HAP-1 (cell line): ENCODE data around the gene BTF3.
"Not testable (repeated sequence)": the region's sequence is repeated elsewhere in the genome, so short reads cannot be mapped to it uniquely, and the experiment has no call there.

Experiments
- DNase-seq, 2 experiments: peaks; one replicate each; pipeline ENCODE4 v3.0.0-alpha.2; 2016 to 2020; ENCODE audit warnings: low spot score in 2 of 2
- H3K27me3 ChIP-seq: fragments of 250-450 bp; sonication (Bioruptor Pico); 2 replicates; pipeline ENCODE4 v1.5.1; 2020; ENCODE audit warnings: low read depth, mild to moderate bottlenecking, moderate library complexity
- H3K36me3 ChIP-seq: fragments of 250-450 bp; sonication (Bioruptor Pico); replicated peaks from 2 replicates; pipeline ENCODE4 v1.5.1; 2020; ENCODE audit warnings: mild to moderate bottlenecking
- H3K4me1 ChIP-seq: fragments of 250-450 bp; sonication (Bioruptor Pico); 2 replicates; pipeline ENCODE4 v1.5.1; 2020; ENCODE audit warnings: mild to moderate bottlenecking
- H3K4me3 ChIP-seq: fragments of 250-450 bp; sonication (Bioruptor Pico); 2 replicates; pipeline ENCODE4 v1.5.1; 2020; ENCODE audit warnings: mild to moderate bottlenecking, moderate library complexity
- H3K9me3 ChIP-seq: fragments of 250-450 bp; sonication (Bioruptor Pico); 2 replicates; pipeline ENCODE4 v1.5.1; 2020; ENCODE audit warnings: mild to moderate bottlenecking, moderate library complexity
- in situ Hi-C: fragments of 300-500 bp; cut with MboI; formaldehyde crosslinking; loops from 3 replicates; pipeline ENCODE4 v1.14.3; 2020; ENCODE audit warnings: low sequenced_read_pairs, inconsistent platforms, mixed read lengths

Gene BTF3

DNA sequence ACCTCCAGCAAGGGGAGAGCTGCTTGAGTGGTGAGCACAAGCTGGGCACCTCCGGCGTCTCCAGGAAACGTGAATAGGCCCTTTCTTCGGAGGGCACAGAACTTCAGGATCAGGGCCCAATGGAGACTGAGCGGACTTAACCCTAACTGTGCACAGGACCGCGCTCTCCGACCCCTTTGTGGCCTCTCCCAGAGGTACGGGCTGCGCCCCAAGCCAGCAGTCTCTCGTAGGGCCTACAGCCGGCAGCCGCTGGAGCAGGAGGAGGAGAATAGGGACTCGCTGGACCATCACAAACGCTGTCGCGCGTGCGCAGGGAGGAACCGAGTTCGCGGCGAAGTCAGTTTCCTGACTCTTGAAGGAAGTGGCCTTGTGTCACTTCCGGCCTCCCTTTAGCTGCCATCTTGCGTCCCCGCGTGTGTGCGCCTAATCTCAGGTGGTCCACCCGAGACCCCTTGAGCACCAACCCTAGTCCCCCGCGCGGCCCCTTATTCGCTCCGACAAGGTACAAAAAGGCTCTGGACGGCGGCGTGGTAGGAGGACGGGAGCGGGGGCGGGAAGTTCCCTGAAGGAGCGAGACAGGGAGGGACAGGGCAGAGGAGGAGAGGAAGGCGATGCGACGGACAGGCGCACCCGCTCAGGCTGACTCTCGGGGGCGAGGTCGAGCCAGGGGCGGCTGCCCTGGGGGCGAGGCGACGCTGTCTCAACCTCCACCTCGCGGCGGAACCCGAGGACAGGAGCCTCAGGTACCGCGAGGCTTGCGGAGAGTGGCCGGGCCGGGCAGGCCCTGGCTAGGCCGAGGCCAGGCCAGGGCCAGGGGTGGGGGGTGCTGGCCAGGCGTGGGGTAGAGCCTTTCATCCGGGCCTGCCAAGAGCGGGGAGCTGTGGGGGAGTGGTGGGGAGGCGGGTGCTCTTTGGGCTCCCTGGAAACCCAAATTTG, at the start of gene BTF3:
BTF3 (plus strand) TSS at position 386 of the 936 bp plus-strand sequence; CDS start at position 612, 226 bp downstream.
- in situ Hi-C loops: no loop called here
- DNase-seq: peak; percentile 95 to 96
- peaks cover 39% of the 10 kb centered on the region for H3K36me3 ChIP-seq
- H3K4me1 ChIP-seq: peaks cover 19% of the 10 kb centered on the region
- no peaks in the 10 kb centered on the region for H3K9me3 ChIP-seq
- H3K27me3 ChIP-seq: no peaks in the 10 kb centered on the region
- H3K4me3 ChIP-seq: peak within 1 kb of the TSS; percentile 94

DNA sequence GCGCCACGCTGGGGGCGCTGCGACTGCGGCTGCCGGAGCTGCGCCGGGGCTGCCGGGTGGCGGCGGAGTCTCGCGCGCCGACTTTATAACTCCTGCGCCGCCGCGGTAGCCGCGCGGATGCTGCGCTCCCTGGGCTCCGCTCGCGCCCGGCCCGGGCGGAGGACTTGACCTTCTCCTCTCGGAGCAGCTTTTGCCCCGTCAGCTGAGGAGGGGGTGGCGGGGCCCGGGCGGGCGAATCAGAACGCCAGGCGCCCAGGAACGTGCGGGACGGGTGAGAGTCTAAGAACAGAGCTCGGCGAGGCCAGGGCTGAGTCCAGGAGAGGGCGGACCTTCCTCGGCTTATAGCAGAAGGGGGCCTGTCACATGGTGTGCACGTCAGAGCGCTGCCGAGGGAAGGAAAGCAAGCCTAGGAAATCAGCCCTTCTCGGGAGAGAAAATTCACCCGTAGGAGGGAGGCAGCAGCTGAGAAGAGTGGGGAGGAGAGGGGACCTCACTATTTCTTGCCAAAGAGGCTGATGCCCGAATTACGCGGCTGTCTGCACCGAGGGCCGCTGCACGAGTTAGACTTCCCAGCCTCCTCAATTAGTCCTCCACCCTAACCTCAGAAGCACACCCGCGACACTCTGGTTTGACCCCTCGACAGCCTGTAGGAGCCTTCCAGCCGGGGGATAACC, 49.6 kb upstream of the BTF3 start, which contains the start of gene FOXD1:
FOXD1 (minus strand) TSS at position 315 of the 674 bp plus-strand sequence. CDS start 415 bp downstream, outside the sequence.
- in situ Hi-C loops: loop anchor here (10.0 kb wide), 1 partner anchor 234 kb away; no protein-coding TSS in a partner anchor
- Histone ChIP-seq H3K36me3 (no peaks in the 10 kb centered on the region), H3K4me1 (peaks cover 19% of the 10 kb centered on the region), H3K9me3 (peaks cover 2% of the 10 kb centered on the region; the same call in 1 of the 2 replicates), H3K27me3 (no peaks in the 10 kb centered on the region), H3K4me3 (peak within 1 kb of the TSS; percentile 71)
- peak; percentile 85 to 93 for DNase-seq

DNA sequence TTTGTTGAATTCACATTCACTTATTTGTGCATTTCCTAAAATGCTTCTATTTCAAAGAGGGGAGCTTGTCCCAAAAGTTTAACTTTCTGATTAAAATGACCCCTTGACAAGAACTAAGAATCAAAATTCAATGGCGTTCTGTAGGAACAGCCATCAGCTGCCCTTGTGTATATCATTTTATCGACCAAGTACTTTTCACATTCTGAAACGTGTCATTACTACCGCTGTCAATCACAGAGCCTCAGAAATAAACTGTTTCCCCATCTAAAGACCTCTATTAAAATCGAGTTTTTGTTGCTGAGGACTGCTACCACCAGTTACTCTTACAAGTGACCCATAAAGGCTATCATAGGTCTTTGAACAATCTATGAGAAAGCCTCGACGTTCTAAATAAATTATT, 48.1 kb upstream of the BTF3 start:
- H3K27me3 ChIP-seq: no peaks in the 10 kb centered on the region

DNA sequence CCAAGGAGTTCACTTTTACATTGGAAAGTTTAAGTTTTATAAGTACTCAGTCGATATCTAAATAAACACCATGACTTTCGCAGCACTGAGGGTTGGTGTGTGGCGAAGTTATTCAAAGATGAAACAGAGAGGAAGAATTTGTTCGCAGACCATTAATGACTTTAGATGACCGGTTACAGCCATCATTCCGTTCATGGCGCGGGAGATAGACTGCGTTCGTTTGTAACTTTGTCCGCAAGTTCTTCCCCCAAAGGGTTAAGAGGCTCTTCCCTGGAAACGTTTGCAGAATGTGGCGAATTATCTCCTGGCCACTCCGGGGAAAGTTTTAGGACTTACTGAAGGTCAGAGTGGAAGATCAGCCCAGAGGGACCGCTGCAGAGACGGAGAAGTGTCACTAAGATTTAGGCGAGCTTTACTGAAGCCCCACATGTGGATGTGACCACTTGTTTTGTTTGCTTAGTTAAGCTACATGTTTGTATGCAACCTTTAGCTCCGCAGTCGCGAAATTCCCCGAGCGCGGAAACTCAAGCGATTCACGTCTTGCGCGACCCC, 47.5 kb upstream of the BTF3 start:
- no peaks in the 10 kb centered on the region for H3K9me3 ChIP-seq
- in situ Hi-C loops: no loop called here
- H3K36me3 ChIP-seq: no peaks in the 10 kb centered on the region
- DNase-seq: no peak
- H3K27me3 ChIP-seq: no peaks in the 10 kb centered on the region
- H3K4me3 ChIP-seq: peak overlapping the region; percentile 31
- H3K4me1 ChIP-seq: peaks cover 11% of the 10 kb centered on the region

More for the DNA sequence above, 48.1 kb upstream of the BTF3 start:
- no peaks in the 10 kb centered on the region for H3K36me3 ChIP-seq
- in situ Hi-C loops: no loop called here
- peaks cover 17% of the 10 kb centered on the region for H3K4me1 ChIP-seq
- H3K9me3 ChIP-seq: no peaks in the 10 kb centered on the region
- H3K4me3 ChIP-seq: no peak overlapping the region
- DNase-seq: no peak

DNA sequence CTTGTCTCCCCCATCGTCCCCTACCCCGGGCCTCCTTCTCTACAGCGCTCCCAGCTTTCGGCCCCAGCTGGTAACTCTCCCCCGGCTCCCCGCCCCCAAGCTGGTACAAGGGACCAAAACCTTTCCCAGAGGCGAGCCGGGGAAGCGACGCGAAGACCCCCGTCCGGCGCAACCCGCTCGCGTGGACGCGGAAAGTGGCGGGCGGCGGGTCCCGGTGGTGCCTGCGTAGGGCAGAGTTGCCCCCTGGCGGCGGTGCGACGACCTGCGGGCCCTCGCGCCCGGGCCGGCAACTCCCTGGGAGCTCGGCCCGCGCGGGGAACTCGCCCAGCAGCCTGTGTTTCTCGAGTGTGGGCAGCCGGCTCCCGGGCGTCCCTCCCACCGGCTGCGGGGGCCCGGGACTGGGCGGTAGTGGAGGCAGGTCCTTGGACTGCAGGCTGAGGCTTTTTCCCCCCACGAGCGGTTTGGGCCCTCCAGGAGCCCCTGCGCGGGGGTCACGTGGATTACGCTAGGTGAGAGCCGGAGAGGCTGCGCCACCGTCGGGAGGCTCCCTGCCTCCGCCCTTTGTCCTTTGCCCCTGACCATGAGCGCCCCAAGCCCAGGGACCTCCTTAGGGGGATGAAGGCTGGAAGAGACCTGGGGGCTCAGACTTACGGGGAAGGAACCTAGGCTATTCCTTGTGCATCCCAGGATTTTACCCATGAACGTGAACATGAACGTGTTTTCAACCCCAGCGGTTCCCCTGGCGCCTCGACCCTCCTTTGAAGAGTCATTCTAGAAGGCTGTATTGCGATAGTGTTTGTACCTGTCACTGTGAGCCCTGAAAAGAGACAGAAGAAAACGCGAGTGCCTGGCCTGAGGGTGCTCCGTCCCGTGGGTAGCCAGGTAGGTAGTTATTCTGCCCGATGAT, 46.8 kb upstream of the BTF3 start:
- in situ Hi-C loops: no loop called here
- peak; percentile 29 to 88 for DNase-seq
- Histone ChIP-seq H3K36me3 (no peaks in the 10 kb centered on the region), H3K9me3 (no peaks in the 10 kb centered on the region), H3K4me1 (peaks cover 10% of the 10 kb centered on the region), H3K27me3 (no peaks in the 10 kb centered on the region), H3K4me3 (peak overlapping the region; percentile 31)

DNA sequence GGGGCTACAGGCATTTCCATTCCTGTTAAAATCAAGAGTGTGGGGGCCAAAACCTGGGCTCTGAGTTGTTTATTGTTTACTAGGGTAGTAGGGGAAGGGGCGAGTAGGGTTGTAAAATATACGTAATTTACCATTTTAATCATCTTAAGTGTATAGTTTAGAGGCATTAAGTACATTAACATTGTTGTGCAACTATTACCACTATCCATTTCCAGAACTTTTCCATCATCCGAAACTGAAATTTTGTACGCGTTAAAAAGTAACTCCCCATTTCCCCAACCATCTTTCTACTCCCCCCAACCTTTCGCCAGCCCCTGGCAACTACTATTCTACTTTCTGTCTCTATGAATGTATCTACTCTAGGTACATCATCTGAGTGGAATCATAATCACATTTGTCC, 46.0 kb upstream of the BTF3 start:
- no peaks in the 10 kb centered on the region for H3K9me3 ChIP-seq
- in situ Hi-C loops: no loop called here

DNA sequence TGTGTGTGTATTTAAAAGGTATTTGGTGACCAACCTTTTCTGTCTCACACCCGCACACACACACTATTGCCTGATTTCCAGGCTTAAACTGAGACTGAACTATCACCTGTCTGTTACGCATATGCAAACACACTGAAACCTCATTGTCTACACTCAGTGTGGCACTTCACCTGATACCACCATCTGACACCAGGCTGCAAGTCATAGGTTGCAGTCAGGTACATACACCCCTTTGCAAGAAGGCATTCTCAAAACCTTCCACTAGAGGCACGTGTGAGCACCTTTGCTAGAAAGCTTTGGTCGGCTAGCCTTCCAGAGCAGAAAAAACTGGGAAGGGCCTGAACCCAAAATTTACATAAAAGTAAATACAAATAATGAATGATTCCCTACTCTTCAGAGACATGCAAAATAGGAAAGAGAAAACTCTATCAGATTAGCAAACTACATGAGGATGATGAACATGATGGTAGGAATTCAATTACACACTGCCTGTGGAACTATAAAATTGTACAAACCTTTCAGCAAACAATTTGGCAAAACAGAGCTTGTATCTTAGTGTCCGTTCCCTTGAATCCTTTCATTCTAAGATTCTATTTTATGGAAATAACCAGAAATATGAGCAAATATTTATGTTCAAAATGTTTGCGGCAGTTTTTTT, 43.7 kb upstream of the BTF3 start:
- Histone ChIP-seq H3K4me3 (no peak overlapping the region), H3K36me3 (no peaks in the 10 kb centered on the region), H3K27me3 (no peaks in the 10 kb centered on the region), H3K9me3 (no peaks in the 10 kb centered on the region), H3K4me1 (peaks cover 4% of the 10 kb centered on the region; the same call in 1 of the 2 replicates)
- in situ Hi-C loops: no loop called here
- peak; percentile 74 to 83 for DNase-seq

More for the DNA sequence above, 46.0 kb upstream of the BTF3 start:
- Histone ChIP-seq H3K4me1 (peaks cover 10% of the 10 kb centered on the region), H3K27me3 (no peaks in the 10 kb centered on the region), H3K36me3 (no peaks in the 10 kb centered on the region), H3K4me3 (no peak overlapping the region)
- DNase-seq: no peak

DNA sequence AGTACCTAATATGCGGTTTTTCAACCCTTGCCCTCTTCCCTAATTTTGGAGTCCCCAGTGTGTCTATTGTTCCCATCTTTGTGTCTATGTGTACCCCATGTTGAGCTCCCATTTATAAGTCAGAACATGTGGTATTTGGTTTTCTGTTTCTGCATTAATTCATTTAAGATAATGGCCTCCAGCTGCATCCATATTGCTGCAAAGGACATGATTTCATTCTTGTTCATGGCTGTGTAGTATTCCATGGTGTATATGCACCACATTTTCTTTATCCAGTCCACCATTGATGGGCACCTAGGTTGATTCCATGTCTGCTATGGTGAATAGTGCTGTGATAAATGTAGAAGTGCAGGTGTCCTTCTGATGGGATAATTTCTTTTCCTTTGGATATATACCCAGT, 41.8 kb upstream of the BTF3 start:
- in situ Hi-C loops: not testable (repeated sequence)

DNA sequence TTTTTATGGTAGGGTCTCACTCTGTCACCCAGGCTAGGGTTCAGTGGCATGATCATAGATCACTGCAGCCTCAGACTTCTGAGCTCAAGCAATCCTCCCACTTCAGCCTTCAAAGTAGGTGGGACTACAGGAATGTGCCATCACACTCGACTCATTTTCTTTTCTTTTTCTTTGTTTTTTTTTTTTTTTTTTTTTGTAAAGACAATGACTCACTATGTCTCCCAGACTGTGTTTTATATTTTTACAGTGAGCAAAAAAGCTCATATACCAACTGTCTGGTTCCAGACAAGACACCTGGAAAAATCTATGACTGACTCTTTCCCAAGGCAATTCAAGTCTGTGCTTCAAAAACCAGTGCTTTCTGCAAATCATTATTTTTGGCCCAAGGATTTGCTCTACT, 38.9 kb upstream of the BTF3 start:
- no peaks in the 10 kb centered on the region for H3K4me1 ChIP-seq
- H3K9me3 ChIP-seq: no peaks in the 10 kb centered on the region
- no peak overlapping the region for H3K4me3 ChIP-seq
- DNase-seq: no peak
- H3K36me3 ChIP-seq: no peaks in the 10 kb centered on the region
- no peaks in the 10 kb centered on the region for H3K27me3 ChIP-seq
- in situ Hi-C loops: no loop called here

More for the DNA sequence above, 41.8 kb upstream of the BTF3 start:
- not testable (repeated sequence) for H3K9me3 ChIP-seq, H3K4me3 ChIP-seq, DNase-seq, H3K27me3 ChIP-seq, H3K4me1 ChIP-seq, H3K36me3 ChIP-seq

DNA sequence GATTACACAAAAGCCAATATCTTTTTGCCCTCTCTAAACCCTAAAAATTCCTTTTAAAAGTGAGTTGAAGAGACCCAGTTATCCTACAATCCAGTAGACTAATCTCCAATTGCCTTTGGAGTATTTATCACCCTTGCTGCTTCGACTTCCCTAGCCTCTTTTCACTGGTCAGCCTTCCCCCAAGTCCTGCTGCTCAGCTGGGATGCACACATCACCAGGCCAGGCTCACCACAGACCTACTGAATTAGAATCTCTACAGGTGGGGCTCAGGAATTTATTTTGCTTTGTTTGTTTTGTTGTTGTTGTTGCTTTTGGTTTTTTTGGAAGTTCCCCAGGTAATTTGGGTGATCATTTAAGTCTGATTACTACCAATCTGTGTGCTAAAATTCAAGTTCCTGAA, 38.1 kb upstream of the BTF3 start:
- Histone ChIP-seq H3K4me1 (no peaks in the 10 kb centered on the region), H3K36me3 (no peaks in the 10 kb centered on the region), H3K9me3 (no peaks in the 10 kb centered on the region), H3K4me3 (no peak overlapping the region), H3K27me3 (no peaks in the 10 kb centered on the region)
- DNase-seq: no peak
- in situ Hi-C loops: no loop called here

DNA sequence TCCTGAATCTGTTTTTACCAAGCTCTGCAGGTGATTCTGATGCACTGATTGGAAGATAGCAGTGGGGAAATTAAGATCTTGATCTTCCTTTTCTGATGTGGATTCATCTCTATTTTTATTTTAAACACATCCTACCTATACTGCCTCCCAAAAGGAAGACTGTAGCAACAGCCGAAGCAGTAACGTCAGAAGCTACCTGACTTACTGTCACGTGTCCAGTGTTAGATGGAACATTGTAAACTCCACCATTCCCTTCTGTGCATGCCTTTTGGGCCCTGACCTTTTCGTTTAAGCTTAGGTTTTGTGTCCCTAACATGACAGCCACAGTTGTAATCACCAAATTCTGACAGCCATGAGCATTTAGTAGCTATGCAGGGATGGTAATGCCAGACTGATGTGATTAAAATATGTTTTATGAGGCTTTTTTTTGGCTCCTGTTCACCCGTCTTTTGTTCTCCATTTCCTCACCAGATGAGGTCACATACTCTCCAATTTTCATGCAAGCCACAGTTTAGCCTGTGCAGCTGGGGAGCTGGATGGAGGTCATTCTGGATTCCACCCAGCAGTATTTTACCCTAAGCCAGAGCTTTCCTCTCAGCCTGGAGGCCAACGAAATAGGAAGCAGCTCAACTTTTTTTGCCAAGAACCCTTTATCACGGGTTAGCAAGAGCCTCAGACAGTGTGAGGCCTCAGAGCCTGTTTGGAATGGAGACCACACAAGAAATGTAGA, 34.1 kb upstream of the BTF3 start:
- Histone ChIP-seq H3K36me3 (no peaks in the 10 kb centered on the region), H3K9me3 (no peaks in the 10 kb centered on the region), H3K4me3 (no peak overlapping the region), H3K27me3 (no peaks in the 10 kb centered on the region), H3K4me1 (peaks cover 12% of the 10 kb centered on the region)
- peak in 1 of 2 experiments; percentile 14 for DNase-seq
- in situ Hi-C loops: no loop called here

DNA sequence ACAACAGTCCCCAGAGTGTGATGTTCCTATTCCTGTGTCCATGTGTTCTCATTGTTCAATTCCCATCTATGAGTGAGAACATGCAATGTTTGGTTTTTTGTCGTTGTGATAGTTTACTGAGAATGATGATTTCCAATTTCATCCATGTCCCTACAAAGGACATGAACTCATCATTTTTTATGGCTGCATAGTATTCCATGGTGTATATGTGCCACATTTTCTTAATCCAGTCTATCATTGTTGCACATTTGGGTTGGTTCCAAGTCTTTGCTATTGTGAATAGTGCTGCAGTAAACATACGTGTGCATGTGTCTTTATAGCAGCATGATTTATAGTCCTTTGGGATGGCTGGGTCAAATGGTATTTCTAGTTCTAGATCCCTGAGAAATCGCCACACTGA, 29.6 kb upstream of the BTF3 start:
- in situ Hi-C loops: not testable (repeated sequence)
- H3K4me1 ChIP-seq: peaks cover 12% of the 10 kb centered on the region

More for the DNA sequence above, 29.6 kb upstream of the BTF3 start:
- not testable (repeated sequence) for DNase-seq, H3K9me3 ChIP-seq, H3K27me3 ChIP-seq, H3K36me3 ChIP-seq, H3K4me3 ChIP-seq
